ENCODE data around the gene SCN9A.

The SCN9A gene

GRCh38 chr2:166393008-166393407 lies 17.3 kb upstream of the SCN9A start:
- Histone ChIP-seq H3K27me3 (replicated peaks; ENCODE audit: insufficient read depth, low read length) (no peaks in the 10 kb centered on the region), H3K27ac (ENCODE audit: low read length) (no peak overlapping the region), H3K9me2 (replicated peaks; ENCODE audit: insufficient read depth, low read length) (no peaks in the 10 kb centered on the region), H4K20me1 (ENCODE audit: insufficient read depth, low read length) (no peaks in the 10 kb centered on the region), H3F3A (ENCODE audit: insufficient read depth, low read length) (no peaks in the 10 kb centered on the region), H3K4me3 (ENCODE audit: low read length) (no peak overlapping the region), H2AFZ (ENCODE audit: low read length) (no peak overlapping the region), H3K36me3 (replicated peaks; ENCODE audit: insufficient read depth, low read length) (no peaks in the 10 kb centered on the region), H3K79me2 (ENCODE audit: low read length) (no peaks in the 10 kb centered on the region), H3K9ac (ENCODE audit: low read length) (no peak overlapping the region), H3K4me1 (ENCODE audit: low read length) (no peaks in the 10 kb centered on the region), H3K4me2 (ENCODE audit: low read depth, low read length) (no peak overlapping the region), H3K9me3 (replicated peaks; ENCODE audit: insufficient read depth, low read length) (no peaks in the 10 kb centered on the region)
- TF ChIP-seq EZH2phosphoT487 (IDR thresholded peaks at IDR 0.05; ENCODE audit: low read length) = no peak
- no peak for TF ChIP-seq EZH2 (optimal IDR thresholded peaks at IDR 0.05; ENCODE audit: low read depth, low read length)
- no peak for TF ChIP-seq CTCF (IDR thresholded peaks at IDR 0.05; ENCODE audit: low read length)
- no peak for DNase-seq

- no peaks in the 10 kb centered on the region for H3K9me3 ChIP-seq (replicated peaks; ENCODE audit: insufficient read depth, low read length)
- no peaks in the 10 kb centered on the region for H3K36me3 ChIP-seq (replicated peaks; ENCODE audit: insufficient read depth, low read length)
- no peak for DNase-seq
- H3K4me3 ChIP-seq (ENCODE audit: low read length) = no peak overlapping the region
- H4K20me1 ChIP-seq (ENCODE audit: insufficient read depth, low read length) = no peaks in the 10 kb centered on the region
- no peaks in the 10 kb centered on the region for H3K4me1 ChIP-seq (ENCODE audit: low read length)
- no peak overlapping the region for H2AFZ ChIP-seq (ENCODE audit: low read length)
- no peak overlapping the region for H3K9ac ChIP-seq (ENCODE audit: low read length)
- H3F3A ChIP-seq (ENCODE audit: insufficient read depth, low read length) = no peaks in the 10 kb centered on the region
- no peaks in the 10 kb centered on the region for H3K9me2 ChIP-seq (replicated peaks; ENCODE audit: insufficient read depth, low read length)
- no peak for TF ChIP-seq EZH2 (optimal IDR thresholded peaks at IDR 0.05; ENCODE audit: low read depth, low read length)
- TF ChIP-seq EZH2phosphoT487 (IDR thresholded peaks at IDR 0.05; ENCODE audit: low read length) = no peak
- no peak for TF ChIP-seq CTCF (IDR thresholded peaks at IDR 0.05; ENCODE audit: low read length)
- H3K4me2 ChIP-seq (ENCODE audit: low read depth, low read length) = no peak overlapping the region
- no peaks in the 10 kb centered on the region for H3K27me3 ChIP-seq (replicated peaks; ENCODE audit: insufficient read depth, low read length)
- H3K79me2 ChIP-seq (ENCODE audit: low read length) = no peaks in the 10 kb centered on the region
- no peak overlapping the region for H3K27ac ChIP-seq (ENCODE audit: low read length)
Observed at GRCh38 chr2:166388481-166389070, 12.8 kb upstream of the SCN9A start.

DNA sequence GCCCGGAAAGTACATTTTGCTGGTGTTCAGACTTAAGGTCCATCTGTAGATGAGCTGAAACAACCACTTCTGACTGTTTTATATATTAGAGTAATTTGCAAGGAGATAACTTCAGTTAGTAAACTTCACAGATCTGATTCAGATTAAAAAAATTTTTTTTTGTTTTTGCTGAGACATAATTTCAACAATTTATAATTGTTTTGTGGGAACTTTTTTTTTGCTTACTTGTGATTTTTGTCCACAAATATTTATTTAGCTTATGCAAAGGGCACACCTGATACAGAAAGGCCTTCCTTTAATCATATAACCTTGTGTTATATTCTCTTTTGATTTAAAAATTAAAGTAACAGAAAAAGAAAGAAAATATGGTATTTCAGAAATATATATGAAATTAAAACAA lies 9.6 kb upstream of the SCN9A start:
- no peaks in the 10 kb centered on the region for H3K9me2 ChIP-seq (replicated peaks; ENCODE audit: insufficient read depth, low read length)
- H4K20me1 ChIP-seq (ENCODE audit: insufficient read depth, low read length) = no peaks in the 10 kb centered on the region
- no peaks in the 10 kb centered on the region for H3K4me1 ChIP-seq (ENCODE audit: low read length)
- H2AFZ ChIP-seq (ENCODE audit: low read length) = no peak overlapping the region
- H3K36me3 ChIP-seq (replicated peaks; ENCODE audit: insufficient read depth, low read length) = no peaks in the 10 kb centered on the region
- no peak overlapping the region for H3K4me3 ChIP-seq (ENCODE audit: low read length)
- no peak overlapping the region for H3K27ac ChIP-seq (ENCODE audit: low read length)
- H3K79me2 ChIP-seq (ENCODE audit: low read length) = no peaks in the 10 kb centered on the region
- no peaks in the 10 kb centered on the region for H3K27me3 ChIP-seq (replicated peaks; ENCODE audit: insufficient read depth, low read length)
- H3K4me2 ChIP-seq (ENCODE audit: low read depth, low read length) = no peak overlapping the region
- no peak overlapping the region for H3K9ac ChIP-seq (ENCODE audit: low read length)
- no peaks in the 10 kb centered on the region for H3F3A ChIP-seq (ENCODE audit: insufficient read depth, low read length)
- no peak for TF ChIP-seq EZH2 (optimal IDR thresholded peaks at IDR 0.05; ENCODE audit: low read depth, low read length)
- TF ChIP-seq CTCF (IDR thresholded peaks at IDR 0.05; ENCODE audit: low read length) = no peak
- TF ChIP-seq EZH2phosphoT487 (IDR thresholded peaks at IDR 0.05; ENCODE audit: low read length) = no peak
- no peak for DNase-seq
- H3K9me3 ChIP-seq (replicated peaks; ENCODE audit: insufficient read depth, low read length) = no peaks in the 10 kb centered on the region

Data from MM.1S (cell line).